GM23338 (cell line): ENCODE measurements around the gene SMYD5. TPM values are rescaled to one million over a fixed set of nuclear protein-coding genes. Genes with fewer than 3 reads are reported as not detected.

Source experiments
- ATAC-seq: fragments of 200-7000 bp; cut with Tn5 transposase; 3 replicates; pipeline ENCODE4 v1.9.1; 2020
- DNase-seq: peaks from one replicate; pipeline ENCODE4 v3.0.0-alpha.2; 2015; ENCODE audit warnings: low spot score
- H2AFZ ChIP-seq: fragments of 200-600 bp; sonication (generic); 2 replicates; pipeline ENCODE4 v1.8.0; 2016; ENCODE audit warnings: antibody characterized with exemption, mild to moderate bottlenecking, moderate library complexity
- H3F3A ChIP-seq: fragments of 200-600 bp; sonication (generic); replicated peaks from 2 replicates; pipeline ENCODE4 v1.8.0; 2017; ENCODE audit warnings: antibody characterized with exemption, mixed run types, low read depth
- H3K27ac ChIP-seq: fragments of 200-600 bp; sonication (generic); 2 replicates; pipeline ENCODE4 v1.6.1; 2016; ENCODE audit warnings: low read depth
- H3K27me3 ChIP-seq: fragments of 200-600 bp; sonication (generic); 2 replicates; pipeline ENCODE4 v1.8.0; 2016; ENCODE audit warnings: mild to moderate bottlenecking, mixed run types, moderate library complexity; ENCODE audit not compliant: insufficient read depth
- H3K36me3 ChIP-seq: fragments of 200-600 bp; sonication (generic); 2 replicates; pipeline ENCODE4 v1.8.0; 2016; ENCODE audit warnings: mild to moderate bottlenecking; ENCODE audit not compliant: insufficient read depth
- H3K4me1 ChIP-seq: fragments of 200-600 bp; sonication (generic); 2 replicates; pipeline ENCODE4 v1.8.0; 2016; ENCODE audit warnings: mild to moderate bottlenecking, moderate library complexity; ENCODE audit not compliant: insufficient read depth
- H3K4me2 ChIP-seq: fragments of 200-600 bp; sonication (generic); 2 replicates; pipeline ENCODE4 v1.7.1; 2017; ENCODE audit warnings: mixed run types
- H3K4me3 ChIP-seq: fragments of 200-600 bp; sonication (generic); 2 replicates; pipeline ENCODE4 v1.6.1; 2016; ENCODE audit warnings: mixed run types
- H3K79me2 ChIP-seq: fragments of 200-600 bp; sonication (generic); replicated peaks from 2 replicates; pipeline ENCODE4 v1.8.0; 2017; ENCODE audit warnings: mild to moderate bottlenecking; ENCODE audit not compliant: insufficient read depth
- H3K9me2 ChIP-seq: fragments of 200-600 bp; sonication (generic); 2 replicates; pipeline ENCODE4 v1.8.0; 2017; ENCODE audit not compliant: insufficient read depth
- H4K20me1 ChIP-seq: fragments of 200-600 bp; sonication (generic); replicated peaks from 2 replicates; pipeline ENCODE4 v1.8.0; 2017; ENCODE audit warnings: mild to moderate bottlenecking; ENCODE audit not compliant: insufficient read depth
- H3K27ac Mint-ChIP-seq: 2 replicates; pipeline ENCODE4 v1.8.0; 2020; ENCODE audit warnings: inconsistent platforms, mild to moderate bottlenecking, moderate library complexity, mixed read lengths
- H3K27me3 Mint-ChIP-seq: 3 replicates; pipeline ENCODE4 v1.8.0; 2022; ENCODE audit warnings: low read depth, mild to moderate bottlenecking, moderate library complexity, mixed read lengths, inconsistent platforms; ENCODE audit not compliant: insufficient read depth, poor library complexity
- H3K36me3 Mint-ChIP-seq: 3 replicates; pipeline ENCODE4 v1.8.0; 2021; ENCODE audit warnings: low read depth, mild to moderate bottlenecking, inconsistent platforms, moderate library complexity, mixed read lengths
- H3K4me1 Mint-ChIP-seq: 3 replicates; pipeline ENCODE4 v1.8.0; 2020; ENCODE audit warnings: mild to moderate bottlenecking, inconsistent platforms, mixed read lengths
- H3K4me3 Mint-ChIP-seq: 3 replicates; pipeline ENCODE4 v1.8.0; 2021; ENCODE audit warnings: moderate library complexity, mild to moderate bottlenecking, inconsistent platforms, mixed read lengths
- H3K9me3 Mint-ChIP-seq: 3 replicates; pipeline ENCODE4 v1.8.0; 2020; ENCODE audit warnings: moderate library complexity, mild to moderate bottlenecking, inconsistent platforms, mixed read lengths
- CREB1 ChIP-seq: fragments of 250-450 bp; sonication (Bioruptor Pico); IDR thresholded peaks from 2 replicates; pipeline ENCODE4 v1.5.0; 2020; ENCODE audit warnings: low read depth, mild to moderate bottlenecking, moderate library complexity
- CTCF ChIP-seq, 2 experiments: fragments of 200-600 bp in 1 of 2; sonication (generic) in 1 of 2; conservative IDR thresholded peaks; 2 replicates each; pipeline versions ENCODE4 v1.5.1 to v1.6.1; 2016 to 2017; ENCODE audit warnings: antibody characterized with exemption in 2 of 2, low read depth in 2 of 2, mild to moderate bottlenecking in 2 of 2, moderate library complexity in 1 of 2
- ETS1 ChIP-seq: IDR thresholded peaks from 2 replicates; pipeline ENCODE4 v1.6.1; 2016; ENCODE audit warnings: antibody characterized with exemption
- EZH2 ChIP-seq: fragments of 200-600 bp; sonication (generic); IDR thresholded peaks from one replicate; pipeline ENCODE4 v1.8.0; 2017; ENCODE audit warnings: antibody characterized with exemption, mild to moderate bottlenecking, low read depth; ENCODE audit not compliant: unreplicated experiment
- EZH2phosphoT487 ChIP-seq: fragments of 200-600 bp; sonication (generic); IDR thresholded peaks from one replicate; pipeline ENCODE4 v1.8.1; 2018; ENCODE audit warnings: antibody characterized with exemption; ENCODE audit not compliant: unreplicated experiment
- JUNB ChIP-seq: IDR thresholded peaks from one replicate; pipeline ENCODE4 v1.6.1; 2016; ENCODE audit warnings: antibody characterized with exemption; ENCODE audit not compliant: unreplicated experiment
- NANOG ChIP-seq: IDR thresholded peaks from 2 replicates; pipeline ENCODE4 v1.6.1; 2016; ENCODE audit warnings: antibody characterized with exemption, borderline replicate concordance
- POLR2AphosphoS5 ChIP-seq: IDR thresholded peaks from 2 replicates; pipeline ENCODE4 v1.6.1; 2016; ENCODE audit warnings: antibody characterized with exemption, low read depth
- STAT1 ChIP-seq: IDR thresholded peaks from one replicate; pipeline ENCODE4 v1.6.1; 2016; ENCODE audit warnings: antibody characterized with exemption; ENCODE audit not compliant: unreplicated experiment
- ZNF331 ChIP-seq: fragments of 250-450 bp; sonication (Bioruptor Pico); IDR thresholded peaks from 2 replicates; pipeline ENCODE4 v1.5.0; 2020; ENCODE audit warnings: low read depth, mild to moderate bottlenecking, moderate library complexity
- ZNF462 ChIP-seq: fragments of 250-450 bp; sonication (Bioruptor Pico); IDR thresholded peaks from 2 replicates; pipeline ENCODE4 v1.5.0; 2020; ENCODE audit warnings: mild to moderate bottlenecking, moderate library complexity
- polyA plus RNA-seq: library from polyadenylated mRNA; unstranded; fragments of >200 nt; fragmentation: Nextera tagmentation; extraction: Ambion mirVana; gene quantifications from 2 replicates; pipeline ENCODE4 v1.2.1, GENCODE V29; 2016
- total RNA-seq: library from RNA; depleted of rRNA; stranded (reverse); fragments of >200 nt; shearing (Covaris generic); gene quantifications from 2 replicates; pipeline ENCODE4 v1.2.3, GENCODE V29; 2014

The SMYD5 gene
- total and polyA plus RNA-seq, 2 experiments from 2014 or later = 20.5 to 45.8 TPM

GRCh38 chr2:73259276-73259675 lies 45.2 kb downstream of the SMYD5 start:
- Histone ChIP-seq H3F3A (0 out of 2 replicates have a peak, but pooled peaks cover 2% of the 10 kb centered on the region), H3K36me3 (no peaks in the 10 kb centered on the region; the same call in 1 of the 2 replicates), H3K9me2 (no peaks in the 10 kb centered on the region), H3K27ac (no peak overlapping the region), H3K4me2 (no peak overlapping the region), H3K27me3 (no peaks in the 10 kb centered on the region), H4K20me1 (peaks cover 11% of the 10 kb centered on the region), H3K4me1 (peaks cover 11% of the 10 kb centered on the region), H2AFZ (no peak overlapping the region), H3K4me3 (no peak overlapping the region), H3K79me2 (no peaks in the 10 kb centered on the region)
- Mint-ChIP-seq H3K4me1 (peaks cover 24% of the 10 kb centered on the region; the same call in 2 of the 3 replicates), H3K4me3 (no peak overlapping the region), H3K27ac (no peak overlapping the region), H3K27me3 (peaks cover 12% of the 10 kb centered on the region), H3K36me3 (peaks cover 13% of the 10 kb centered on the region), H3K9me3 (no peaks in the 10 kb centered on the region)
- TF ChIP-seq CREB1 (CRISPR knock-in tag) (no peak), CTCF (conservative IDR thresholded peaks at IDR 0.05; ENCODE audit: low read depth in 2 of 2) (no peak), ETS1 (no peak), EZH2phosphoT487 (no peak), NANOG (no peak), POLR2AphosphoS5 (no peak), EZH2 (no peak), ZNF462 (CRISPR knock-in tag) (no peak), ZNF331 (CRISPR knock-in tag) (no peak), JUNB (no peak), STAT1 (no peak)
- DNase-seq (no peak), ATAC-seq (no peak)
